Osteoblast (primary cell): Measurements from ENCODE around the gene AHCY. TPM values are rescaled to one million over a fixed set of nuclear protein-coding genes. Genes with fewer than 3 reads are reported as not detected.
"Not testable (repeated sequence)": the region's sequence is repeated elsewhere in the genome, so short reads cannot be mapped to it uniquely, and the experiment has no call there.

ENCODE experiments used
- DNase-seq: peaks from one replicate; pipeline ENCODE4 v3.0.0; 2011; ENCODE audit warnings: low spot score, mixed read lengths; ENCODE audit not compliant: insufficient read length; ENCODE audit errors: missing footprints
- H2AFZ ChIP-seq: 2 replicates; pipeline ENCODE4 v1.6.0; 2011; ENCODE audit warnings: mild to moderate bottlenecking, low read length
- H3K27ac ChIP-seq: 2 replicates; pipeline ENCODE4 v1.5.1; 2011; ENCODE audit warnings: mild to moderate bottlenecking, low read depth, low read length, moderate library complexity
- H3K27me3 ChIP-seq: 2 replicates; pipeline ENCODE4 v1.6.0; 2012; ENCODE audit warnings: mild to moderate bottlenecking, control low read depth, inconsistent platforms, low read length, moderate library complexity; ENCODE audit not compliant: insufficient read depth
- H3K36me3 ChIP-seq: 2 replicates; pipeline ENCODE4 v1.5.1; 2011; ENCODE audit warnings: mild to moderate bottlenecking, low read length, control low read depth, moderate library complexity; ENCODE audit not compliant: insufficient read depth
- H3K4me1 ChIP-seq: 2 replicates; pipeline ENCODE4 v1.5.1; 2011; ENCODE audit warnings: mild to moderate bottlenecking, low read length, control low read depth, moderate library complexity; ENCODE audit not compliant: insufficient read depth
- H3K4me2 ChIP-seq: 2 replicates; pipeline ENCODE4 v1.6.0; 2011; ENCODE audit warnings: mild to moderate bottlenecking, low read length; ENCODE audit not compliant: insufficient read depth
- H3K4me3 ChIP-seq: fragments of 200-600 bp; sonication (generic); 3 replicates; pipeline ENCODE4 v1.5.1; 2012; ENCODE audit warnings: mild to moderate bottlenecking, low read length, inconsistent platforms; ENCODE audit not compliant: insufficient read depth
- H3K79me2 ChIP-seq: 2 replicates; pipeline ENCODE4 v1.6.0; 2012; ENCODE audit warnings: mild to moderate bottlenecking, low read length, control low read depth, inconsistent platforms; ENCODE audit not compliant: insufficient read depth
- H3K9me3 ChIP-seq: 2 replicates; pipeline ENCODE4 v1.5.1; 2011; ENCODE audit warnings: low read depth, low read length, control low read depth
- H4K20me1 ChIP-seq: 2 replicates; pipeline ENCODE4 v1.6.0; 2012; ENCODE audit warnings: mild to moderate bottlenecking, low read length, control low read depth; ENCODE audit not compliant: insufficient read depth
- total RNA-seq: library from RNA; depleted of rRNA; stranded (reverse); fragments of >200 nt; gene quantifications from 2 replicates; pipeline ENCODE4 v1.2.3, GENCODE V29; 2012
- TF ChIP-seq, protein P1 (sequence below): IDR thresholded peaks from 2 replicates; pipeline ENCODE4 v1.5.1; 2011; ENCODE audit warnings: mild to moderate bottlenecking, low read depth, low read length, moderate library complexity; ENCODE audit errors: extremely low read depth

The AHCY gene
- total RNA-seq, 1 donor: 87.6 TPM

DNA sequence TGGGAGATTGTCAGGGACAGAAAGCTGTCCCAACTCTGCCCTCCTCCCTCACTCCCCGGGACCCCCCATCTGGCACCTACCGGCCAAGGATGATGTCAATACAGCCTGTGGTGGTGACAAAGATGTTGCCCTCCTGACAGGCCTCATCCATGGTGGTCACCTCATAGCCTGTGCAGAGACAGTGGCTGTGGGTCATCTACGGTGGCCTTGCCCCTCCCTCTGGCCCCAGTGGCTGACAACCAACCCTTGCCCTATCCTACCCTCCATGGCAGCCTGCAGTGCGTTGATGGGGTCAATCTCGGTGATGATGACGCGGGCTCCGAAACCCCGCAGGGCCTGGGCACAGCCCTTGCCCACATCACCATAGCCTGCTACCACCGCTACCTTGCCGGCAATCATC, 12.7 kb downstream of the AHCY start:
- Histone ChIP-seq H3K4me2 (no peak overlapping the region), H3K9me3 (no peaks in the 10 kb centered on the region), H3K79me2 (peaks cover 4% of the 10 kb centered on the region), H3K27me3 (no peaks in the 10 kb centered on the region), H3K27ac (no peak overlapping the region), H2AFZ (no peak overlapping the region), H3K36me3 (peaks cover 56% of the 10 kb centered on the region), H3K4me1 (no peaks in the 10 kb centered on the region), H4K20me1 (no peaks in the 10 kb centered on the region), H3K4me3 (no peak overlapping the region)
- TF ChIP-seq, protein P1, sequence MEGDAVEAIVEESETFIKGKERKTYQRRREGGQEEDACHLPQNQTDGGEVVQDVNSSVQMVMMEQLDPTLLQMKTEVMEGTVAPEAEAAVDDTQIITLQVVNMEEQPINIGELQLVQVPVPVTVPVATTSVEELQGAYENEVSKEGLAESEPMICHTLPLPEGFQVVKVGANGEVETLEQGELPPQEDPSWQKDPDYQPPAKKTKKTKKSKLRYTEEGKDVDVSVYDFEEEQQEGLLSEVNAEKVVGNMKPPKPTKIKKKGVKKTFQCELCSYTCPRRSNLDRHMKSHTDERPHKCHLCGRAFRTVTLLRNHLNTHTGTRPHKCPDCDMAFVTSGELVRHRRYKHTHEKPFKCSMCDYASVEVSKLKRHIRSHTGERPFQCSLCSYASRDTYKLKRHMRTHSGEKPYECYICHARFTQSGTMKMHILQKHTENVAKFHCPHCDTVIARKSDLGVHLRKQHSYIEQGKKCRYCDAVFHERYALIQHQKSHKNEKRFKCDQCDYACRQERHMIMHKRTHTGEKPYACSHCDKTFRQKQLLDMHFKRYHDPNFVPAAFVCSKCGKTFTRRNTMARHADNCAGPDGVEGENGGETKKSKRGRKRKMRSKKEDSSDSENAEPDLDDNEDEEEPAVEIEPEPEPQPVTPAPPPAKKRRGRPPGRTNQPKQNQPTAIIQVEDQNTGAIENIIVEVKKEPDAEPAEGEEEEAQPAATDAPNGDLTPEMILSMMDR: no peak
- DNase-seq: no peak

- not testable (repeated sequence) for H3K9me3 ChIP-seq, H3K27me3 ChIP-seq, H2AFZ ChIP-seq, H3K27ac ChIP-seq, H4K20me1 ChIP-seq, DNase-seq, H3K4me1 ChIP-seq, H3K79me2 ChIP-seq, H3K4me2 ChIP-seq, H3K4me3 ChIP-seq
- peaks cover 63% of the 10 kb centered on the region for H3K36me3 ChIP-seq
Observed at GRCh38 chr20:34287500-34287899, 15.7 kb downstream of the AHCY start.

GRCh38 chr20:34285450-34285849, 17.7 kb downstream of the AHCY start:
- TF ChIP-seq, protein P1: no peak
- Histone ChIP-seq H3K27ac (no peak overlapping the region), H3K4me2 (no peak overlapping the region), H3K27me3 (no peaks in the 10 kb centered on the region), H2AFZ (no peak overlapping the region), H3K4me3 (no peak overlapping the region), H3K9me3 (no peaks in the 10 kb centered on the region), H3K4me1 (no peaks in the 10 kb centered on the region), H3K79me2 (no peaks in the 10 kb centered on the region), H3K36me3 (peaks cover 62% of the 10 kb centered on the region), H4K20me1 (no peaks in the 10 kb centered on the region)
- DNase-seq: no peak

GRCh38 chr20:34283844-34284243, 19.3 kb downstream of the AHCY start:
- Histone ChIP-seq H3K4me2 (no peak overlapping the region), H3K4me1 (no peaks in the 10 kb centered on the region), H4K20me1 (no peaks in the 10 kb centered on the region), H3K4me3 (no peak overlapping the region), H3K27ac (no peak overlapping the region), H3K36me3 (peaks cover 65% of the 10 kb centered on the region), H3K27me3 (no peaks in the 10 kb centered on the region), H3K79me2 (no peaks in the 10 kb centered on the region), H3K9me3 (no peaks in the 10 kb centered on the region), H2AFZ (no peak overlapping the region)
- TF ChIP-seq, protein P1: no peak
- DNase-seq: peak; percentile 58
